SK-N-SH (cell line): Measurements from ENCODE around the gene MBTPS1. TPM values are rescaled to one million over a fixed set of nuclear protein-coding genes. Genes with fewer than 3 reads are reported as not detected.

Experiments
- CTCF ChIA-PET: fragments of 300-600, 350-600 bp; formaldehyde crosslinking; extraction: SDS; loops from one replicate; lab custom pipeline; 2021; lab: Yijun Ruan, JAX
- POLR2A ChIA-PET: fragments of 350-600 bp; sonication (Branson Sonifier 250); formaldehyde crosslinking; extraction: SDS; loops from one replicate; lab custom pipeline; 2020; ENCODE audit warnings: antibody characterized with exemption, inconsistent platforms; lab: Yijun Ruan, JAX
- DNase-seq: peaks from one replicate; pipeline ENCODE4 v3.0.0; 2012
- H2AFZ ChIP-seq: fragments of 200-600 bp; sonication (generic); 2 replicates; pipeline ENCODE4 v1.8.1; 2016; ENCODE audit warnings: antibody characterized with exemption, mild to moderate bottlenecking, low read depth
- H3F3A ChIP-seq: fragments of 200-600 bp; sonication (generic); replicated peaks from 2 replicates; pipeline ENCODE3; 2016; ENCODE audit warnings: antibody characterized with exemption, mild to moderate bottlenecking; ENCODE audit not compliant: insufficient read depth
- H3K27ac ChIP-seq, 2 experiments: fragments of 200-500 bp in 1 of 2; fragments of 200-600 bp in 1 of 2; sonication (Bioruptor generic) in 1 of 2; sonication (generic), shearing (Covaris generic) in 1 of 2; 2 replicates each; pipeline versions ENCODE4 v1.5.1 to v1.6.1; 2014 to 2016; ENCODE audit warnings: low read depth in 2 of 2, inconsistent platforms in 1 of 2, low read length in 1 of 2, mild to moderate bottlenecking in 1 of 2, mixed read lengths in 1 of 2
- H3K27me3 ChIP-seq: fragments of 200-600 bp; sonication (generic), shearing (Covaris generic); 2 replicates; pipeline ENCODE4 v1.6.1; 2016; ENCODE audit warnings: mixed run types; ENCODE audit not compliant: insufficient read depth
- H3K36me3 ChIP-seq, 2 experiments: fragments of 200-500 bp in 1 of 2; fragments of 200-600 bp in 1 of 2; sonication (Bioruptor generic) in 1 of 2; sonication (generic) in 1 of 2; replicated peaks in 1 of 2; 2 replicates each; pipeline versions ENCODE3 to v1.5.1; 2014 to 2016; ENCODE audit warnings: low read length in 1 of 2, mild to moderate bottlenecking in 1 of 2; ENCODE audit not compliant: insufficient read depth in 2 of 2, control insufficient read depth in 1 of 2
- H3K4me1 ChIP-seq, 2 experiments: fragments of 200-500 bp in 1 of 2; fragments of 200-600 bp in 1 of 2; sonication (Bioruptor generic) in 1 of 2; sonication (generic), shearing (Covaris generic) in 1 of 2; 2 replicates each; pipeline versions ENCODE4 v1.5.1 to v1.6.1; 2014 to 2016; ENCODE audit warnings: low read depth in 1 of 2, low read length in 1 of 2, mixed run types in 1 of 2; ENCODE audit not compliant: insufficient read depth in 2 of 2, control insufficient read depth in 1 of 2
- H3K4me2 ChIP-seq: fragments of 200-600 bp; sonication (generic), shearing (Covaris generic); 2 replicates; pipeline ENCODE4 v1.6.1; 2017; ENCODE audit warnings: mixed run types
- H3K4me3 ChIP-seq, 2 experiments: fragments of 200-500 bp in 1 of 2; fragments of 200-600 bp in 1 of 2; sonication (Bioruptor generic) in 1 of 2; sonication (generic), shearing (Covaris generic) in 1 of 2; 2 replicates each; pipeline versions ENCODE4 v1.5.1 to v1.8.1; 2014 to 2016; ENCODE audit warnings: low read depth in 2 of 2, inconsistent platforms in 1 of 2, low read length in 1 of 2, mild to moderate bottlenecking in 1 of 2, mixed read lengths in 1 of 2, moderate library complexity in 1 of 2
- H3K79me2 ChIP-seq: fragments of 200-600 bp; sonication (generic); 2 replicates; pipeline ENCODE4 v1.8.1; 2017; ENCODE audit warnings: mild to moderate bottlenecking; ENCODE audit not compliant: insufficient read depth
- H3K9ac ChIP-seq: fragments of 200-600 bp; sonication (generic); 2 replicates; pipeline ENCODE4 v1.6.1; 2017; ENCODE audit warnings: mixed run types
- H3K9me2 ChIP-seq: fragments of 200-600 bp; sonication (generic); 2 replicates; pipeline ENCODE4 v1.6.1; 2017; ENCODE audit warnings: mixed run types
- H3K9me3 ChIP-seq: fragments of 200-600 bp; sonication (generic); 2 replicates; pipeline ENCODE4 v1.6.1; 2017; ENCODE audit warnings: mixed run types, mild to moderate bottlenecking, moderate library complexity
- H4K20me1 ChIP-seq: fragments of 200-600 bp; sonication (generic); 2 replicates; pipeline ENCODE4 v1.6.1; 2017; ENCODE audit warnings: mild to moderate bottlenecking, mixed run types; ENCODE audit not compliant: insufficient read depth
- CHD2 ChIP-seq: fragments of 150-350 bp; IDR thresholded peaks from 2 replicates; pipeline ENCODE4 v1.6.1; 2018; ENCODE audit warnings: low read length; ENCODE audit not compliant: partially characterized antibody
- FOSL2 ChIP-seq: IDR thresholded peaks from 2 replicates; pipeline ENCODE4 v1.4.0; 2012; ENCODE audit warnings: low read depth, mild to moderate bottlenecking, moderate library complexity, borderline replicate concordance
- FOXM1 ChIP-seq: IDR thresholded peaks from 2 replicates; pipeline ENCODE4 v1.4.0; 2012; ENCODE audit warnings: low read depth, mild to moderate bottlenecking
- RAD21 ChIP-seq: IDR thresholded peaks from 2 replicates; pipeline ENCODE4 v1.6.1; 2012; ENCODE audit warnings: mild to moderate bottlenecking, low read length
- RXRA ChIP-seq: IDR thresholded peaks from 2 replicates; pipeline ENCODE4 v1.4.0; 2012; ENCODE audit warnings: low read depth, mild to moderate bottlenecking, borderline replicate concordance
- SIN3A ChIP-seq: IDR thresholded peaks from 2 replicates; pipeline ENCODE4 v1.6.1; 2012; ENCODE audit warnings: low read depth, mild to moderate bottlenecking, low read length, moderate library complexity, borderline replicate concordance
- USF1 ChIP-seq: IDR thresholded peaks from 2 replicates; pipeline ENCODE4 v1.4.0; 2012; ENCODE audit warnings: low read depth, borderline replicate concordance
- YY1 ChIP-seq: IDR thresholded peaks from 2 replicates; pipeline ENCODE4 v1.4.0; 2012; ENCODE audit warnings: low read depth, mild to moderate bottlenecking
- ZBTB33 ChIP-seq: IDR thresholded peaks from 2 replicates; pipeline ENCODE4 v1.4.0; 2012; ENCODE audit warnings: low read depth, borderline replicate concordance
- WGBS: methylation state at CpG from one replicate; pipeline ENCODE4 v1.1.6; 2017; ENCODE audit warnings: low lambda C conversion rate; 5-methylcytosine and 5-hydroxymethylcytosine counted together
- polyA plus RNA-seq, 3 experiments: library from polyadenylated mRNA; depleted of rRNA; stranded (reverse); fragments of >200 nt; gene quantifications; 2 replicates each; pipeline ENCODE4 v1.2.3, GENCODE V29; 2012

The MBTPS1 gene
- polyA plus RNA-seq, 1 of the 3 experiments (the other 2 are of a cell fraction) = 84.9 TPM

- ChIA-PET CTCF (interaction anchor here (0.6 to 14.3 kb wide), 18 partner anchors 9 to 847 kb away, joined by 3 to 163 read pairs (median 7); partner anchors contain the start of gene TAF1C), POLR2A (no interaction called here)
- Histone ChIP-seq H3K4me3 (no peak overlapping the region), H3K9ac (no peak overlapping the region), H3F3A (no peaks in the 10 kb centered on the region), H4K20me1 (no peaks in the 10 kb centered on the region), H3K27me3 (no peaks in the 10 kb centered on the region), H3K4me2 (no peak overlapping the region), H3K9me2 (no peaks in the 10 kb centered on the region), H2AFZ (no peak overlapping the region), H3K9me3 (no peaks in the 10 kb centered on the region), H3K79me2 (no peaks in the 10 kb centered on the region; the same call in 1 of the 2 replicates), H3K4me1 (no peaks in the 10 kb centered on the region), H3K36me3 (peaks cover 48 to 83% of the 10 kb centered on the region in 2 experiments), H3K27ac (no peak overlapping the region)
- 84% methylated on average over 6 of the region's 6 CpGs for WGBS
- DNase-seq = no peak
- TF ChIP-seq YY1 = no peak
These were observed 31.0 kb downstream of the MBTPS1 start for GRCh38 chr16:84085773-84086172.

GRCh38 chr16:84085271-84085667 is 31.5 kb downstream of the MBTPS1 start:
- H3K36me3 ChIP-seq = peaks cover 48 to 83% of the 10 kb centered on the region in 2 experiments
- CTCF ChIA-PET = interaction anchor here (0.6 to 14.3 kb wide), 31 partner anchors 8 to 402 kb away, joined by 3 to 163 read pairs (median 4); partner anchors contain the start of genes MBTPS1, TAF1C and WFDC1
- no peaks in the 10 kb centered on the region for H3F3A ChIP-seq
- no peak for DNase-seq
- 83% methylated on average over 8 of the region's 8 CpGs for WGBS
- H3K79me2 ChIP-seq = no peaks in the 10 kb centered on the region; the same call in 1 of the 2 replicates
- no peaks in the 10 kb centered on the region for H4K20me1 ChIP-seq
- no peak overlapping the region for H3K9ac ChIP-seq
- no peaks in the 10 kb centered on the region for H3K9me3 ChIP-seq
- H3K27ac ChIP-seq = no peak overlapping the region
- H2AFZ ChIP-seq = no peak overlapping the region
- no peaks in the 10 kb centered on the region for H3K9me2 ChIP-seq
- H3K4me1 ChIP-seq = no peaks in the 10 kb centered on the region
- TF ChIP-seq RXRA (no peak), ZBTB33 (no peak), CHD2 (no peak), RAD21 (no peak), SIN3A (no peak), USF1 (no peak), FOXM1 (no peak), FOSL2 (no peak)
- no peak overlapping the region for H3K4me2 ChIP-seq
- POLR2A ChIA-PET = interaction anchor here (0.7 to 1.0 kb wide), 2 partner anchors 15 to 223 kb away, joined by 3 to 4 read pairs; no protein-coding TSS in a partner anchor
- no peak overlapping the region for H3K4me3 ChIP-seq
- H3K27me3 ChIP-seq = no peaks in the 10 kb centered on the region
